Skin of body (tissue), 2 donors: ENCODE measurements around the gene KIT. TPM values are rescaled to one million over a fixed set of nuclear protein-coding genes. Genes with fewer than 3 reads are reported as not detected.
A peak's percentile ranks its signal among the peaks of the same experiment; 100 is the strongest.

Source experiments
- DNase-seq: peaks from one replicate; lab custom pipeline; 2025; lab: John Stamatoyannopoulos, UW
- total RNA-seq: library from RNA; depleted of rRNA; stranded (reverse); fragments of >200 nt; gene quantifications from one replicate; pipeline ENCODE4 v1.2.3, GENCODE V29; 2014

KIT gene
- total RNA-seq, 1 donor from 2014 or later: 21.5 TPM

GRCh38 chr4:54743562-54743961 lies 85.8 kb downstream of the KIT start:
- no peak for DNase-seq

- no peak for DNase-seq
Measured at GRCh38 chr4:54744487-54744886, 86.7 kb downstream of the KIT start.

GRCh38 chr4:54745031-54745770 lies 87.4 kb downstream of the KIT start:
- DNase-seq: no peak

GRCh38 chr4:54746218-54746617 lies 88.5 kb downstream of the KIT start:
- peak; percentile 33 for DNase-seq

- DNase-seq: no peak
Measured at GRCh38 chr4:54750341-54750740, 92.6 kb downstream of the KIT start.

DNA sequence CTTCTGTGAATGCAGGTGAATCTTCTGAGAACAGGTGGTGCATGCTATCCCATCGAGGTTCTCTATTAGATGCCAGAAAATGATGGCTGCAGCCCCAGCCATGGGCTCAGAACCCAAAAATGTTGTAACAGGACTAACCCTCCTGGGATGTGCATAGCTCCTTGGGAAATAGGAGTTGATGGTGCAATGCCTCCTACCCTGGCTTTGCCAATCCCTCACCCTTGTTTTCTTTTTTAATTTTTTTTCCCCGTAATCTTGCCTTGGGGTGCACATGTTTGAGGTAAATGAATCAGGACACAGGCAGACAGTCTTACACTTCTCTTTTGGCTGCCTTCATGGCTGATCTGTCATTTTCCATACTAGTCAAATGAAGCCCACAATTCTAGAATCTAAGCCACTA lies 96.6 kb downstream of the KIT start:
- DNase-seq: no peak

DNA sequence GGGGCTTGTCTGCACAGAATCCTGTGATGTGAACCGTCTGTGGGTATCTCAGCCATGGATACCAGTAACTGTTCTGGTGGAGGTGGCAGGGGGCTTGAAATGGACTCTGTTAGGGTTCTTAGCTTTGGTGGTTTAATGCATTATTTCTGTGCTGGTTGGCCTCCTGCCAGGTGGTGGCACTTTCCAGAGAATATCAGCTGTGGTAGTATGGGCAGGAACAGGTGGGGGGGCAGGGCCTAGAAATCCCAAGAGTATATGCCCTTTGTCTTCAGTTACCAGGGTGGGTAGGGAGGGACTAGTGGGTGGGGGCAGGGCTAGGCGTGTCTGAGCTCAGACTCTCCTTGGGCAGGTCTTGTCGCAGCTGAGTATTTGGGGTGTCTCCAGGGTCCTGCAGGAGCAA lies 106.7 kb downstream of the KIT start:
- no peak for DNase-seq

DNA sequence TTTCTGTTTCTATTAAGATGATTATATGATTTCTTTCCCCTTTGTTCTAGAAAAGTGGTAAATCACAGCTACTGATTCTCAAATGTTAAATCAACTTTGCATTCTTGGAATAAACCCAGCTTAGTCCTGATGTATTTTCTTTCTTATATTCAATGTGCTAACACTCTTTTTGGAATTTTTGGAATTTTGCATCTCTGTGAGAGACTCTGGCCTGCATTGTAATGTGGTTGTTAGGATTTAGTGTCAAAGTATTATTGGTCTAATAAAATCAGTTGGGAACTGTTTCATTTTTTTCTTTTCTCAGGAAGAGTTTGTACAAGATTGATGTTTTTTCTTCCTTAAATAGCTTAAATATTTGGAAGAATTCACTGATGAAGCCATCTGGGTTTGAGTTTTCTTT lies 109.6 kb downstream of the KIT start:
- DNase-seq: peak; percentile 2

GRCh38 chr4:54773022-54773421 lies 115.3 kb downstream of the KIT start:
- DNase-seq: no peak

DNA sequence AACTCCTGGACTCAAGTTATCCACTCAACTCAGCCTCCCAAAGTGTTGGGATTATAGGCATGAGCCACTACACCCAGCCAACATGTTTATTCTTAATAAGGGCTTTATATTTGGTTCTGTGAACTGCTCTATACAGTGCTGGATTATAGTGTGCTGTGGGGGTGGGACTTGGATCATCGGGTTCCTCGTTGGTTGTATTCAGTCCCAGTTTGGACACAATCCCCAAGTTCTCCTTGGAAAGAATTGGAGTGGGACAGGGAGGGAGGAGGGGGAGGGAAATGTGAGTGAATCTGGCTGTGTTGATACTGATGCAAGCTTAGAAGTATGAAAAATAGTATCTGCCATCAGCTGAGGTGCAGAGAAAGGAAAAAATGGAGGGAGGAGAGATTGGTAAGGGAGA lies 121.3 kb downstream of the KIT start:
- DNase-seq: peak; percentile 57

- peak; percentile 26 for DNase-seq
Measured at GRCh38 chr4:54779476-54780148, 121.9 kb downstream of the KIT start.

GRCh38 chr4:54780149-54780495 lies 122.4 kb downstream of the KIT start:
- DNase-seq: peak; percentile 12

DNA sequence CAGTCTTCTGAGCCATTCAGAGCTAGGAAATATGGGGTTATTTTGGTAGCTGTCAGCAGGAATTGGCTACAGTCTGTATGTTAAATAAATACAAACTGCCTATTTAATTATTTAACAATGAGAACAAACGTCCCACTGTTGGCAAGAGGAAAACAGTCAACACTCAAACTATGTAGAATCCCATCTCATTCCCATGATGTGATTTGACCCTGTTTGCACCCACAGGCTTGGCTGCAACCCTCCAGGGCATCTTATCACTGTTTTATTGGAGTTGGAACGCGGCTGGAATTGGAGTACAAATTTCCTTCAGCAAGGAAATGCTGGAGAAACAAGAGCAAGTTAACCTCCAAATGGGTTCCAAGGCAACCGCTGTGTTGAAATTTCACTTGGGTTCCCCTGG lies 124.0 kb downstream of the KIT start:
- peak; percentile 98 for DNase-seq

- DNase-seq: no peak
Measured at GRCh38 chr4:54783402-54784110, 125.8 kb downstream of the KIT start.

DNA sequence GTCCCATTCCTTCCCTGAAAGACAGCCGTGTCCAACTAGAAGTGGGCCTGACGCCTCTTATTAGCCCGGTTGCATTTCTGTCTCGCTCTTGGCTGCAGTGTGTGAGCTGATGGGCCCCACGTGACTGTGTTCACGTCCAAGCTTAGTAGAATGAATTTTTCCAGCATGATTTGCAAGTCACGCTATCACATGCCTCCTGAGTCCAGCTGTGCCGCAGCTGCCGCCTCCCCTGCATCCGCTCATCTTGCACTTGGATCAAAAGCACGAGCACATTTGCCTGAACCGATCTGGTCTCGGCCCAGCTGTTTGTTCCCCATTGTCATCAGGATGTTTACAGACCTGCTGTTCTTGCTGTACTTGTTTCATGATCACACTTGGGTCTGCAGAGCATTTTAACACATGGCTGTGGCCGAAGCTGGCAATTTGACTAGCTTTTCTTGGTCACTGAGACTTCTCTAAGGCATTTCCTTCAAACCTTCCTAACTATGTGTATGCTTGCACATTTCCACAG lies 126.5 kb downstream of the KIT start:
- DNase-seq: peak; percentile 99
